Keratinocyte (primary cell): ENCODE measurements around the gene FES. TPM values are rescaled to one million over a fixed set of nuclear protein-coding genes. Genes with fewer than 3 reads are reported as not detected.

Source experiments
- DNase-seq: peaks from one replicate; pipeline ENCODE4 v3.0.0-alpha.2; 2011; ENCODE audit warnings: low read depth, missing footprints, low spot score
- FAIRE-seq: peaks from 2 replicates; lab custom pipeline; 2011; peaks lifted over from hg19 to GRCh38; lab: Jason Lieb, UNC
- H2AFZ ChIP-seq: 2 replicates; pipeline ENCODE4 v1.6.0; 2012; ENCODE audit warnings: low read length, control low read depth, inconsistent platforms; ENCODE audit not compliant: control insufficient read depth
- H3K27ac ChIP-seq: 2 replicates; pipeline ENCODE4 v1.5.1; 2011; ENCODE audit warnings: low read length; ENCODE audit not compliant: control insufficient read depth, insufficient read depth
- H3K27me3 ChIP-seq: 3 replicates; pipeline ENCODE4 v1.6.0; 2011; ENCODE audit warnings: low read length; ENCODE audit not compliant: control insufficient read depth, insufficient read depth; ENCODE audit errors: extremely low read depth
- H3K36me3 ChIP-seq, 2 experiments: 2 replicates in 1 of 2; 3 replicates in 1 of 2; pipeline ENCODE4 v1.5.1; 2011; ENCODE audit warnings: low read length in 2 of 2, mild to moderate bottlenecking in 1 of 2; ENCODE audit not compliant: control insufficient read depth in 2 of 2, insufficient read depth in 2 of 2; ENCODE audit errors: extremely low read depth in 1 of 2
- H3K4me1 ChIP-seq: 3 replicates; pipeline ENCODE4 v1.5.1; 2011; ENCODE audit warnings: low read length; ENCODE audit not compliant: control insufficient read depth, insufficient read depth; ENCODE audit errors: extremely low read depth
- H3K4me2 ChIP-seq: 3 replicates; pipeline ENCODE4 v1.6.0; 2011; ENCODE audit warnings: low read depth, low read length; ENCODE audit not compliant: control insufficient read depth, insufficient read depth; ENCODE audit errors: extremely low read depth
- H3K4me3 ChIP-seq, 3 experiments: fragments of 200-600 bp in 1 of 3; sonication (generic) in 1 of 3; 2 replicates in 2 of 3; 3 replicates in 1 of 3; pipeline ENCODE4 v1.5.1; 2011 to 2016; ENCODE audit warnings: low read length in 3 of 3, mild to moderate bottlenecking in 3 of 3, control low read depth in 2 of 3, inconsistent platforms in 1 of 3, low read depth in 1 of 3, mixed read lengths in 1 of 3, mixed run types in 1 of 3, moderate library complexity in 1 of 3; ENCODE audit not compliant: control insufficient read depth in 2 of 3, insufficient read depth in 2 of 3; ENCODE audit errors: extremely low read depth in 1 of 3
- H3K79me2 ChIP-seq: 2 replicates; pipeline ENCODE4 v1.6.0; 2012; ENCODE audit warnings: low read length; ENCODE audit not compliant: control insufficient read depth, insufficient read depth
- H3K9ac ChIP-seq: 3 replicates; pipeline ENCODE4 v1.6.0; 2011; ENCODE audit warnings: low read length; ENCODE audit not compliant: control insufficient read depth, insufficient read depth; ENCODE audit errors: extremely low read depth
- H3K9me1 ChIP-seq: 3 replicates; pipeline ENCODE4 v1.6.0; 2011; ENCODE audit warnings: low read length; ENCODE audit not compliant: control insufficient read depth, insufficient read depth; ENCODE audit errors: extremely low read depth
- H3K9me3 ChIP-seq: 2 replicates; pipeline ENCODE4 v1.5.1; 2012; ENCODE audit warnings: low read depth, low read length; ENCODE audit not compliant: control insufficient read depth
- H4K20me1 ChIP-seq: 3 replicates; pipeline ENCODE4 v1.6.0; 2011; ENCODE audit warnings: low read length; ENCODE audit not compliant: control insufficient read depth, insufficient read depth; ENCODE audit errors: extremely low read depth
- CTCF ChIP-seq, 3 experiments: IDR thresholded peaks in 1 of 3; conservative IDR thresholded peaks in 1 of 3; optimal IDR thresholded peaks in 1 of 3; 2 replicates in 2 of 3; 3 replicates in 1 of 3; pipeline versions ENCODE3 to v1.5.1; 2011; ENCODE audit warnings: low read length in 3 of 3, mild to moderate bottlenecking in 3 of 3, moderate library complexity in 2 of 3, control low read depth in 1 of 3, inconsistent platforms in 1 of 3; ENCODE audit not compliant: insufficient read depth in 2 of 3; ENCODE audit errors: extremely low read depth in 1 of 3
- EZH2 ChIP-seq: IDR thresholded peaks from one replicate; pipeline ENCODE4 v1.6.1; 2012; ENCODE audit warnings: inconsistent platforms, mild to moderate bottlenecking, low read length, moderate library complexity
- dilution Hi-C: fragments of 300-500 bp; cut with MboI; formaldehyde crosslinking; loops from one replicate; pipeline ENCODE4 v1.7.0; 2020; ENCODE audit warnings: low sequenced_read_pairs; ENCODE audit not compliant: extremely low pct_ligation_motif_present
- polyA plus RNA-seq, 5 experiments: library from polyadenylated mRNA; depleted of rRNA in 3 of 5; stranded (reverse) in 3 of 5; stranded (forward) in 1 of 5; unstranded in 1 of 5; fragments of >200 nt; gene quantifications; 1 replicate in 1 of 5; 2 replicates in 3 of 5; 3 replicates in 1 of 5; pipeline versions ENCODE4 v1.2.1 to v1.2.3, GENCODE V29; 2011 to 2012; ENCODE audit warnings: missing spikeins in 2 of 5, low read depth in 1 of 5, low replicate concordance in 1 of 5

The FES gene
- polyA plus RNA-seq, 1 donor (not counting 4 experiments of a cell fraction or from before 2014, with no cell fraction given) = 0.34 TPM

GRCh38 chr15:90871716-90872485, 12.4 kb upstream of the FES start:
- Histone ChIP-seq H3K79me2 (peaks cover 52% of the 10 kb centered on the region), H3K36me3 (peaks cover 4 to 11% of the 10 kb centered on the region in 2 experiments), H3K4me2 (peak overlapping the region; percentile 88), H3K4me3 (peak overlapping the region; percentile 61 to 77 (median 74)), H3K27me3 (no peaks in the 10 kb centered on the region), H3K4me1 (peaks cover 49% of the 10 kb centered on the region), H4K20me1 (no peaks in the 10 kb centered on the region), H3K9me3 (no peaks in the 10 kb centered on the region), H3K9ac (peak overlapping the region; percentile 88), H3K9me1 (peaks cover 5% of the 10 kb centered on the region), H2AFZ (no peak overlapping the region), H3K27ac (peak overlapping the region; percentile 92)
- DNase-seq = no peak
- dilution Hi-C loops = no loop called here
- no peak for TF ChIP-seq CTCF (optimal IDR thresholded peaks at IDR 0.05 in 1 of 3, IDR thresholded peaks at IDR 0.05 in 1 of 3, conservative IDR thresholded peaks at IDR 0.05 in 1 of 3; ENCODE audit: extremely low read depth in 1 of 3, insufficient read depth in 2 of 3, low read length in 3 of 3)
- no peak for TF ChIP-seq EZH2
- no peak for FAIRE-seq

GRCh38 chr15:90872486-90873184, 11.7 kb upstream of the FES start:
- Histone ChIP-seq H3K9ac (peak overlapping the region; percentile 88), H3K4me2 (peak overlapping the region; percentile 88), H3K4me3 (peak overlapping the region; percentile 61 to 77 (median 74)), H3K9me3 (no peaks in the 10 kb centered on the region), H3K27me3 (no peaks in the 10 kb centered on the region), H3K9me1 (peaks cover 5% of the 10 kb centered on the region), H2AFZ (peak overlapping the region; percentile 71), H3K79me2 (peaks cover 52% of the 10 kb centered on the region), H4K20me1 (no peaks in the 10 kb centered on the region), H3K27ac (peak overlapping the region; percentile 92), H3K36me3 (peaks cover 6 to 17% of the 10 kb centered on the region in 2 experiments), H3K4me1 (peaks cover 49% of the 10 kb centered on the region)
- FAIRE-seq (peak; percentile 65), DNase-seq (no peak)
- TF ChIP-seq CTCF (optimal IDR thresholded peaks at IDR 0.05 in 1 of 3, IDR thresholded peaks at IDR 0.05 in 1 of 3, conservative IDR thresholded peaks at IDR 0.05 in 1 of 3; ENCODE audit: extremely low read depth in 1 of 3, insufficient read depth in 2 of 3, low read length in 3 of 3) (no peak), EZH2 (no peak)
- dilution Hi-C loops = no loop called here
